AG09309 (cell line): ENCODE data around the gene ATXN2.

Experiments used
- DNase-seq: peaks from one replicate; pipeline ENCODE4 v3.0.0-alpha.2; 2010; ENCODE audit warnings: low read depth
- H3K4me3 ChIP-seq: 2 replicates; pipeline ENCODE4 v1.5.1; 2011; ENCODE audit warnings: mild to moderate bottlenecking, low read depth, low read length, moderate library complexity; ENCODE audit not compliant: control insufficient read depth
- TF ChIP-seq, protein P1 (sequence below): IDR thresholded peaks from 2 replicates; pipeline ENCODE4 v1.5.1; 2011; ENCODE audit warnings: mild to moderate bottlenecking, low read depth, low read length, inconsistent platforms; ENCODE audit not compliant: insufficient read depth, control insufficient read depth; ENCODE audit errors: missing control alignments

The ATXN2 gene

DNA sequence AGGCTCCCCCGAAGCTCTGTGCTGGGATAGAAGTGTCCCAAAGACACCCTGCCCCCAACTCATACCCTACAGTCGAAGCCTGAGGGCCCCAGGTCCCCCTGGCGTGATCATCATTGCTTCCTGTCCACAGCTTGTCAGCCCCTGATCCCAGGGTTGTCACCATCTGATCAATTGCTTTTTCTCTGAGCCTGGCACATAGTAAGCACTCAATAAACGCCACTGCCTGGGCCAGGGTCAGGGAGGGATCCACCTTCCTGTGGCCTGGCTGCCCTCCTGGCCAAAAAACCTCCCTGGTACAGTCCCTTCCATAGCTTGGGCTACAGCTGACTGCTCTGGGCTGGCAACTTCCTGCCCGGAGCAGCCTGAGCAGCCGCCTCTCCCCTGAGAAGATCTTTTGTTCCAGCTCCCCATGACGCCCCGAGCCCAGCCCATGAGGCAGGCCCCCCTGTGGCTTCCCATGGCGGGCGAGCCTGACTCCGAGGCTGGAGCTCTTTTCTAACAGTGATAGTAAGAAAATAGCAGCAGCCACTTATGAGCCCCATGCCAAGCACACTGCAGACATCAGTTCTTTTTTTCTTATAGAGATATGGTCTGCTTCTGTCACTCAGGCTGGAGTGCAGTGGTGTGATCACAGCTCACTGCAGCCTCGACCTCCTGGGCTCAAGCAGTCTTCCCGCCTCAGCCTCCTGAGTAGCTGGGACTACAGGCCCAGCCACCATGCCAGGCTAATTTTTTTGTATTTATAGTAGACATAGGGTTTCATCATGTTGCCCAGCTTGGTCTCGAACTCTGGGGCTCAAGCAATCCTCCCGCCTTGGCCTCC is 186.9 kb downstream of the ATXN2 start:
- no peak overlapping the region for H3K4me3 ChIP-seq
- no peak for DNase-seq
- TF ChIP-seq, protein P1, sequence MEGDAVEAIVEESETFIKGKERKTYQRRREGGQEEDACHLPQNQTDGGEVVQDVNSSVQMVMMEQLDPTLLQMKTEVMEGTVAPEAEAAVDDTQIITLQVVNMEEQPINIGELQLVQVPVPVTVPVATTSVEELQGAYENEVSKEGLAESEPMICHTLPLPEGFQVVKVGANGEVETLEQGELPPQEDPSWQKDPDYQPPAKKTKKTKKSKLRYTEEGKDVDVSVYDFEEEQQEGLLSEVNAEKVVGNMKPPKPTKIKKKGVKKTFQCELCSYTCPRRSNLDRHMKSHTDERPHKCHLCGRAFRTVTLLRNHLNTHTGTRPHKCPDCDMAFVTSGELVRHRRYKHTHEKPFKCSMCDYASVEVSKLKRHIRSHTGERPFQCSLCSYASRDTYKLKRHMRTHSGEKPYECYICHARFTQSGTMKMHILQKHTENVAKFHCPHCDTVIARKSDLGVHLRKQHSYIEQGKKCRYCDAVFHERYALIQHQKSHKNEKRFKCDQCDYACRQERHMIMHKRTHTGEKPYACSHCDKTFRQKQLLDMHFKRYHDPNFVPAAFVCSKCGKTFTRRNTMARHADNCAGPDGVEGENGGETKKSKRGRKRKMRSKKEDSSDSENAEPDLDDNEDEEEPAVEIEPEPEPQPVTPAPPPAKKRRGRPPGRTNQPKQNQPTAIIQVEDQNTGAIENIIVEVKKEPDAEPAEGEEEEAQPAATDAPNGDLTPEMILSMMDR, result no peak

DNA sequence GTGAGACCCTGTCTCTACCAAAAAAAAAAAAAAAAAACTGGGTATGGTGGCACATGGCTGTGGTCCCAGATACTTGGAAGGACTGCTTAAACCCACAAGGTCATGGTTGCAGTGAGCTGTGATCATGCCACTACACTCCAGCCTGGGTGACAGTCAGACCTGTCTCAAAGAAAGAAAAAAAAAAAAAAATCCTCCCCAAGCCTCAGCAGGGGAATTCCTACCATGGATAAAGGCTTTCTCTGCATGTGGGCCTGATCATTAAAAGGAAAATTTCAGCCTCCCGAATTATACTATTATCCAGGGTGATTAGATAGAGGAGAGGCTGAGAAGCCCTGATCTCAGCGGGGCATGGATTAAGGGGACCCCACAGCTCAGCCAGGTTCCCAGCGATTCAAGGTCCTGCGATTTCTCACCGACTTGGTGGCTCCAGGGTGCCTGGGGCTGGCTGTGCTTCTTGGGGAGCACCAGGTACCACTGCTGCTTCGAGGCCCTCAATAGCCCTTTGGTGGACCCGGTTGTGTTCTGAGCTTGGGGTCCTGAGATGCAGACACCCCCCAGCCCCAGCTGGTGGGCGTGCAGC is 187.8 kb downstream of the ATXN2 start:
- no peak overlapping the region for H3K4me3 ChIP-seq
- no peak for DNase-seq
- TF ChIP-seq, protein P1, result no peak

DNA sequence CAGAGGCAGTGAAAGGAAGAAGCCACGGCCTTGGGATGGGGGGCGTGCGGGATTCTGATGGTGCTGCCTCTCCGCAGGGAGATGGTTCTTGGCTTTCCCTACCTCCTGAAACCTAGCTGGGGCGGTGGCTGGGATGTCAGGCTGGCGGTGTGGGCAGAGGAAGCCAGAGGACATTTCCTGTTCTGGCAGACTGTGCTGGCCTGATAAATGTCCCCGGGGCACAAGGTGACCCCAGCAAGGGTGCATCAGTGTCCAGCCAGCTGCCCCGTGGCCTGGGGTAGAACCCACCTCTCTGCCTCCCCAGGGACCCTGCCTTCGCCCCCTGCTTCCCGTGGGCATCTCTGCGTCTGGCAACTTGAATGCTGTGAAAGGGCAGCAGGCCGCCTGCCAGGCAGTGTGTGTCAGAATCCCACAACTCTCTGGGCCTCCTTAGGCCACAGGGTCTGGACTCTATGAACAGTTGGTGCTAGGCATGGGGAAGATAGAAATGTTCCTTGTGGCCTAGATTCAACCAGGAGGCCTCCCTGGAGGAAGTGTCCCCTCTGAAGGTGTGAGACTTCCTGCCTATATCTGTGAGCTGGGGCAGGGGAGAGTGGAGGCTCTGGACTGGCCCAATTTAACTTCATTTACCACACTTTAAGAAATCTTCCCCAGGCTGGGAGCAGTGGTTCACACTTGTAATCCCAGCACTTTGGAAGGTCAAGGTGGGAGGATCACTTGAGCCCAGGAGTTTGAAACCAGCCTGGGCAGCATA is 188.5 kb downstream of the ATXN2 start:
- DNase-seq, result no peak
- TF ChIP-seq, protein P1, result no peak
- H3K4me3 ChIP-seq, result no peak overlapping the region

DNA sequence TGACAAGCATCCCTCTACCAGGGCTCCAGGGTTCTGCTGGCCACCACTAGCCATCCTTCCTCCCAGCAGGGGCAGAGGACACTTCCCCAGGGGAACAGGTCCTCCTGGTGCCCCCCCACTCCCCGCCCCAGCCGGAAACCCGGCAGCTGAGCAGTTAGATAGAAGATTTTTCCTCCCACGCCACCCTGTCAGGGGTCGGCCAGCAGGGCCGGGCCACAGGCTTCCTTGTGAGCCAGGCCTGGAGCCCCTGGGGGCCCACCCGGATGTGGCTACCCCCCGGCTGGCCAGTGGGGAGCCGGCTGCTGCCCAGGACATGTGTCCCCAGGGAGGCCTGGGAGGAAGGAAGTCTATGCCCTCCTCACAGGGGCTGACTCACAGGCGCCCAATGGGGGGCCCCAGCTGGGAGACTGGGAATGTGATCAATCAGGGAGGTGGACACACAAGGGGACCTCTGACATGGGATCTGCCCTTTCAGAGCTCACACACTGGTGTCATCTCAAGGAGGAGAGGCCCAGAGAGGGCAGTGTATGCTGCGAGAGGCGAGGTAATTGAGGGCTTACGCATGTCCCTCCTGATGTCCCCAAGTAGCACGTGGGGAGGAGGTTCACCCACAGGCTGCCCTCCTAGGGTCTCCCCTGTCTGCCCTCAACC is 189.2 kb downstream of the ATXN2 start:
- TF ChIP-seq, protein P1, result no peak
- H3K4me3 ChIP-seq, result peak overlapping the region; percentile 32
- DNase-seq, result no peak

DNA sequence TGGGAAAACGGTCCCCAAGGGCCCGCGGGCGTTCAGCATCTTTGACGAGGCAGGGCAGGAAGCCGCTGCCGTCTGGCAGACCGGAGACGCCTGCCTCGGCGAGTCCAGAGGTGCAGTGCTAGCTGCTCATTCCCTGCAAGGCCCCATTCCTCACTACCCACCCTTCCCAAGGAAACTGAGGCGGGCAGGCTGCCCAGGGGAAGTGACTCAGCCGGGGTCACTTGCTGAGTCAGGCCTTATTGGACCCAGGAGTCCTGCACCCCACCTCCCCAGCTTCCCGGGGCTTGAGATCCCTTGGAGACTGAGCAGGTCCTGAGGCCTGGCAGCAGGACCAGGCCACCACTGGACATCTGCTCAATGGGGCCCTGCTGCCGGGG is 189.7 kb downstream of the ATXN2 start:
- TF ChIP-seq, protein P1, result no peak
- peak overlapping the region; percentile 32 for H3K4me3 ChIP-seq
- no peak for DNase-seq

DNA sequence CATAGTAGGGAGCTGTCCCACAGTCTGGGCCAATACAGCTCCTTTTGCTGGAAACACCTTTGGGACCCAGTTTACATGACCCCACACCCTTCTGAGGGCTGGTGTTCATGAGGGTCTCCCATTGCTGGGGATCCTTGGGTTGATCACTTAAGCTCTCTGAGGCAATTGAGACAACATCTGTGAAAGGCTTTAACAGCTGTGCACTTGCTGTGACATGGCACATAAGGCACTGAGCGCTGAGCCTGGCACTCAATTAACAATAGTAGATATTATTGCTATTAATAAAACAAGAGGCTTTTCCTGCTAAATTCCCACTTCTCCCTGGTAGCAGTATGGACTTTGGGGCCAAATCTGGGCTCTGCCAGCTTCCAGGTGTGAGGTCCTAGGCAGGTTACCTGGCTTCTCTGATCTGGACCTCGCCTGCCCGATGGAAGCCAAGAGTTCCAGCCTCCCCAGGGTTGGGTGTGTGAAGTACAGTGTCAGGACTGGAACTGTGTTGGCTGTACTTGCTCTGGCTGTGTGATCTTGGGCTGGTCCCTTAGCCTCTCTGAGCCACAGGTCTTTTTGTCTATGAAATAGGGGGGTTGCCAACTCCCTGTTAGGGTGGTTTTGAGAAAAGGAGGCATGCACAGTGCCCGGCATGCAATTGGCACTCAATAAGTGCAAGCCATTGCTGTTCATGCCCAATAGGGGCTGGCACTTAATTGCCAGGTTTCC is 190.3 kb downstream of the ATXN2 start:
- TF ChIP-seq, protein P1, result no peak
- peak overlapping the region; percentile 66 for H3K4me3 ChIP-seq
- no peak for DNase-seq
